Kidney epithelial cell (primary cell): ENCODE results near the gene ATP8A1. TPM values are rescaled to one million over a fixed set of nuclear protein-coding genes. Genes with fewer than 3 reads are reported as not detected.

ENCODE experiments used
- DNase-seq: peaks from one replicate; pipeline ENCODE4 v3.0.0-alpha.2; 2010; ENCODE audit warnings: low read depth
- H3K27me3 ChIP-seq: 2 replicates; pipeline ENCODE4 v1.6.0; 2011; ENCODE audit warnings: low read length; ENCODE audit not compliant: control insufficient read depth, insufficient read depth
- H3K36me3 ChIP-seq: 2 replicates; pipeline ENCODE4 v1.5.1; 2011; ENCODE audit warnings: low read length; ENCODE audit not compliant: control insufficient read depth, insufficient read depth
- H3K4me3 ChIP-seq: 2 replicates; pipeline ENCODE4 v1.5.1; 2011; ENCODE audit warnings: low read depth, mild to moderate bottlenecking, control low read depth, low read length
- total RNA-seq: library from RNA; depleted of rRNA; stranded (reverse); fragments of >200 nt; gene quantifications from 2 replicates; pipeline ENCODE4 v1.2.3, GENCODE V29; 2015
- TF ChIP-seq, protein P1 (sequence below): IDR thresholded peaks from 2 replicates; pipeline ENCODE4 v1.5.1; 2011; ENCODE audit warnings: mild to moderate bottlenecking, moderate library complexity, low read length, control low read depth, inconsistent platforms; ENCODE audit not compliant: insufficient read depth, poor library complexity, severe bottlenecking

Gene ATP8A1
- total RNA-seq, 1 donor from 2014 or later = 3.3 TPM

DNA sequence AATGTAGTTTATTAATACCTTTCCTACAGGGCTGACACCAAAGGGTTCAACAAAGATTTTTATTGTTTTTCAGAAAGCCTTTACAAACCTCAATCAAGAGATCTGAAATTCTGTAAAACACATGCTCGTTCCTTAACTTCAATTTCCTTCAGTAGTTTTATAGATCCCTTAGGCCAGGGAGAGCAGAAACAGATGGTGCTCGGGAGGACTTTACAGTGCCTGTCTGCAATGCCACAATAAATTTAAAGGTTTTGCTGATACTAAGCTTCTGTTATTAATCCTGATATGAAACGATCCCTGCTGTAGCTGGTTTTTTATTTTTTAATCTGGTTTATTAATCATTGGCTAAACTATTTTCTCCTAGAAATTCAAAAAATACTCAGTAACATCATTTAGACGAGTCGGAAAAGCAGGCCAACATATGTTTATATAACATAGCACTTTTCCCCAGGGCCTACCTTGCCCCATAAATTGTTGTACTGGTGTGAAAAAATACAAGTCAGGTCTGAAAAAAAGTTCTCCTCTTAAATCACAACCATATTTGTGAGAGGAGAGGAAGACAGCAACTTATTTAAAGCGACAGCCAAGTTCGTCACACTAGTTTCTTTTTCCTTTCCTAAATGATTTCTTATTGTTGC, 219.9 kb downstream of the ATP8A1 start:
- H3K27me3 ChIP-seq = no peaks in the 10 kb centered on the region
- TF ChIP-seq, protein P1, sequence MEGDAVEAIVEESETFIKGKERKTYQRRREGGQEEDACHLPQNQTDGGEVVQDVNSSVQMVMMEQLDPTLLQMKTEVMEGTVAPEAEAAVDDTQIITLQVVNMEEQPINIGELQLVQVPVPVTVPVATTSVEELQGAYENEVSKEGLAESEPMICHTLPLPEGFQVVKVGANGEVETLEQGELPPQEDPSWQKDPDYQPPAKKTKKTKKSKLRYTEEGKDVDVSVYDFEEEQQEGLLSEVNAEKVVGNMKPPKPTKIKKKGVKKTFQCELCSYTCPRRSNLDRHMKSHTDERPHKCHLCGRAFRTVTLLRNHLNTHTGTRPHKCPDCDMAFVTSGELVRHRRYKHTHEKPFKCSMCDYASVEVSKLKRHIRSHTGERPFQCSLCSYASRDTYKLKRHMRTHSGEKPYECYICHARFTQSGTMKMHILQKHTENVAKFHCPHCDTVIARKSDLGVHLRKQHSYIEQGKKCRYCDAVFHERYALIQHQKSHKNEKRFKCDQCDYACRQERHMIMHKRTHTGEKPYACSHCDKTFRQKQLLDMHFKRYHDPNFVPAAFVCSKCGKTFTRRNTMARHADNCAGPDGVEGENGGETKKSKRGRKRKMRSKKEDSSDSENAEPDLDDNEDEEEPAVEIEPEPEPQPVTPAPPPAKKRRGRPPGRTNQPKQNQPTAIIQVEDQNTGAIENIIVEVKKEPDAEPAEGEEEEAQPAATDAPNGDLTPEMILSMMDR = no peak
- no peaks in the 10 kb centered on the region for H3K36me3 ChIP-seq
- H3K4me3 ChIP-seq = no peak overlapping the region
- DNase-seq = no peak

- TF ChIP-seq, protein P1 = no peak
- Histone ChIP-seq H3K36me3 (no peaks in the 10 kb centered on the region), H3K4me3 (no peak overlapping the region), H3K27me3 (no peaks in the 10 kb centered on the region)
- DNase-seq = no peak
These were observed 228.9 kb downstream of the ATP8A1 start for GRCh38 chr4:42428036-42428435.

DNA sequence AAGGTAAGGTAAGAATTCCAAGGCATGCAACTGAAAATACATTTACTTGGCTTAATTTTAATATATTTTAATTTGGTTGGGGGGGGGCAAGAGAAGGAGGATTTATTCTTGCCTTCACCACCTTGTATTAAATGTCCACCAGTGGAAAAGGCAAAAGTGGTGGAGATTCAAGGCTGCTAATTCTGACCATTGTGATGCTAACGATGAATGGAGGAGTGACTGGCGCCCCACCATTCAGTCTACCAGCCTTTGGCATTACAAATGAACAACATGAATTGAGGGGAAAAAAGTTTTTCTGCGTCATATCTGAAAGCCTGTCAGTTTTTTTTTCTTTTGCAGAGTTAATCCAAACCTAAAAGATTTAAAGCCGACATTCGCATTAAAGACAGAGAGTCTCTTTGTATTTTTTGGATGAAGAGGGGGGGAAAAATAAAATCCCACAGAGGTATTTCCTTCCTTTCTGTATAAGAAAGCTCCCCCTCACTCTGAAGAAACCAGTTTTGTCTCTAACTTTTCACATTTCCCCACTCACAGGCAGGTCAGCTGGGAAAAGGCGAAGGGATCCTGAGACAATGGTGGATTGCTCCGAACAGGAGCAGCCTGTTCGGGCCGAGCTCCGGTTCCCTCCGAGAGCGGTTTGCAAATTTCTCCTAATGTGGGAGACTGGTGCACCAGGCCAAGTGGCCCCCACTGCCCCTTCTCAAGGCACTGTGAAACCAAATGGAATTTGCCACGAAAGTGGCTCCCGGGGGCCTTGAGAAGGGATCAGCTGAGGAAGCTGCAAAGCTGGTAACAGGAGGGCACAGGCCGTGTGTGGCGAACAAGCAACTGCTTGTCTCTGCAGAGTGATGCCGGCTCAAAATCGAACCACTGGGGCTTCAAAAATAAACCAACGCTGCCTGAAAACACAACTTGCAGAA, 231.5 kb downstream of the ATP8A1 start:
- no peak for DNase-seq
- H3K27me3 ChIP-seq = no peaks in the 10 kb centered on the region
- H3K4me3 ChIP-seq = no peak overlapping the region
- TF ChIP-seq, protein P1 = no peak
- H3K36me3 ChIP-seq = no peaks in the 10 kb centered on the region

- no peak overlapping the region for H3K4me3 ChIP-seq
- peak; percentile 21 for DNase-seq
- TF ChIP-seq, protein P1 = no peak
- H3K36me3 ChIP-seq = no peaks in the 10 kb centered on the region
- H3K27me3 ChIP-seq = no peaks in the 10 kb centered on the region
These were observed 236.8 kb downstream of the ATP8A1 start for GRCh38 chr4:42420140-42420539.

- TF ChIP-seq, protein P1 = no peak
- Histone ChIP-seq H3K4me3 (no peak overlapping the region), H3K27me3 (no peaks in the 10 kb centered on the region), H3K36me3 (no peaks in the 10 kb centered on the region)
- no peak for DNase-seq
These were observed 239.4 kb downstream of the ATP8A1 start for GRCh38 chr4:42417550-42417949.
